Stomach (tissue), 4 donors: ENCODE results near the gene BMP3.

Experiments
- CTCF ChIP-seq, 7 experiments: fragments of 450-650 bp in 4 of 7; fragments of 200-600 bp in 3 of 7; sonication (generic) in 3 of 7; IDR thresholded peaks; one replicate each; pipeline ENCODE4 v1.5.1; 2016 to 2019; ENCODE audit warnings: antibody characterized with exemption in 7 of 7, control low read depth in 2 of 7, mild to moderate bottlenecking in 1 of 7
- POLR2A ChIP-seq, 4 donors: fragments of 450-650 bp; IDR thresholded peaks; one replicate each; pipeline ENCODE4 v1.6.1; 2016; ENCODE audit warnings: antibody characterized with exemption in 4 of 4, control low read depth in 2 of 4, mild to moderate bottlenecking in 1 of 4, moderate library complexity in 1 of 4

- no peak for TF ChIP-seq POLR2A (IDR thresholded peaks at IDR 0.05)
- TF ChIP-seq CTCF (IDR thresholded peaks at IDR 0.05): no peak
Measured at GRCh38 chr4:81085291-81085690, 54.8 kb downstream of the BMP3 start.
